LoVo (cell line): ENCODE data around the gene NDUFA8.

Experiments used
- DNase-seq: peaks from one replicate; pipeline ENCODE4 v3.0.0-alpha.2; 2016; ENCODE audit warnings: low spot score

Gene NDUFA8

DNA sequence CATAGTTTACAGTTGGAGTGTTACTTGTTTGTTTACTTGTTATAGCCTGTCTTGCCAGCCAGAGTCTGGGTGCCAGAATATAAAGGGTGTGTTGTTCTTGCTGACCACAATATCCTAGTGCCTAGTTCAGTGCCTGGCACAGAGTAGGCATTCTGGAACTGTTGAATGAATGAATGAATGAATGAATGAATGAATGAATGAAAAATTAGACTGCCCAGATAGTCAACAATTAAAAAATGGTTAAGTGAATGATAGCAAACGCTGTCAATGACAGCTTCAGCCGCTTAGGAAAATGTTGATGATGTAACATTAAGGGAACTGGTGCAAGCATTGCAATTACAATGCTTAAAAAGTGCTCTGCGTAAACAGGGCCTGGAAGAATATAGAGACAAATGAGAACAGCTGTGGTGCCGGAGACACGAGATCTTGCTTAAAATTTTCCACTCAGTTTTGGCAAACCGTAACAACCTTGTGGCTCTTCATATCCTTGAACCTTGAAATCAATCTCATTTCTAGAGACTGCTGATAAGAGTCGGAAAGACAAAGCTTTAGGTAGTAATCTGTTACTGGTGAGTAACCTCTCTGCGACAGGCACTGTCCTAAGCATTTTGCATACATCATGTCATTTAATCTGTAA lies 61.8 kb downstream of the NDUFA8 start:
- no peak for DNase-seq

DNA sequence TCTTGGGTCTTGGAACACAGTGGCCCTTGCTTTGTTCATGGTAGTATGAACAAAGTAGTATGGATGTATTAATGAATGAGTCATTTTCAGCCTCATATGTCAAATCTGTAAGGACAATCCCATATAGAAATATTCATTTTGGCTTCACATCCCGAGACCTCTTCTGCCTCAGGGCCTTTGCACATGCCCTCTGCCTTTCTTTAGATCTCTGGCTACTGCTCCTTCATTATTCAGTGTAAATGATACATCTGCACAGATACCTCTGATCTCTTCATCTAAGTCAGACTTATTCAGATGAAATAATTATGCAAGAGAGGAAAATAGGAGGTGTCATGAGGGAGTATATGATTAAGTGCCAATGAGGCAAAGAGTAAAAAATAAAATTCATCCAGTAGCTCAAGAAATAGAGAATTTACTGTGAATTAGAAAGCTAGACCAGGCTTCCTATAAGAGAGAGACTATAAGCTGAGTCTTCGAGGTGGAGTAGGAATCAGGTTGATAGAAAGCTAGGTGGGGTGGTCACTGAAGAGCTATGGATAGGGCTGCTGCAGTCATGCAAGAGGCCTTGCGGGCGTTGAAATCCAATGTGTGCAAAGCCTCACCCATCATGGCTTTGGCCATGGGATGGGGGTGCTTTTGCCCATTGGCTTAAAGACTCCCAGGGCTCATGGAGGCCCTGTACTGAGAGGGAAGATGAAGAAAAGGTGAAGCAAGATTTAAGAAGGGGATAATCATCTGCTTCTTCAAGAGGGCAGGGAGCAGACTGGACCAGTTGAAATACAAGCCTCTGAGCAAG lies 62.8 kb downstream of the NDUFA8 start:
- no peak for DNase-seq

DNA sequence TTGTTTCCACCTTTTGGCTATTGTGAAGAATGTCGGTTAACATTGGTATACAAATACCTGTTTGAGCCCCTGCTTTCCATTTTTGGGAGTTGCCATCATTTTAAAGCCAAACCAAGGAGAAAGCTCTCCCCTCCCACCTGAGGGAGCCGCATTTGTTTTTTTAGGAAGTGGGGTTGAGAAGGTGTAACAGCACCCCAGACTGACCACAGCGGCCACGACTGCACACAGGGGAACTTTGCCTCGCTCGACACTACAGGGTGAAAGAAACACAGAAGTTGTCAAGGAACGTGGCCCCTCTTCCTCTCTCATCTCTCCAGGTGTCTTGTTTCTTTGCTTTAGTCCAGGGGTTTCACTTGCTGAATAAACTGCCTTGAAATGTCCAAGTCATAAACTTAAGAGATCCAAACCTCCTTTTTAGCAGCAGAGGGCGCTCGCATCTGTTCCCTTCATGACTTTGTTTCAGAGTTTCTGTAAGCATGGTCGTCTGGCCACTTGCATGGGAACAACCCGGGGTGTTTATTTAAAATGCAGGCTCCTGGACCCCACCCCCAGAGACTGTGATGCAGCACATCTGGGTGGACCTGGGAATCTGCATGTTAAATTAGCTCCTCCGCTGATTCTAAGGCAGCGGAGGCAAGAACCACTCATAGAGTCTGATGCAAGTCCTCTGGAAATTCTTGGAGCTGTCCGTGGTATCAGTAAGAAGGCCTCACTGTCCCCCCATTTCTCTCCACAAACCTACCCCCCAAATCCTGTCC lies 64.4 kb downstream of the NDUFA8 start:
- peak; percentile 56 for DNase-seq
